Stomach (tissue), 9 donors: ENCODE results near the gene C5orf58. TPM values are rescaled to one million over a fixed set of nuclear protein-coding genes. Genes with fewer than 3 reads are reported as not detected.

ENCODE experiments used
- DNase-seq, 2 donors: peaks; one replicate each; pipeline versions ENCODE4 v3.0.0 to v3.0.0-alpha.2; 2013 to 2019
- H3K27ac ChIP-seq, 5 donors: fragments of 200-600 bp in 4 of 5; sonication (generic) in 4 of 5; one replicate each; pipeline ENCODE4 v1.5.1; 2013 to 2019; ENCODE audit warnings: mild to moderate bottlenecking in 1 of 5, moderate library complexity in 1 of 5
- H3K27me3 ChIP-seq, 3 donors: fragments of 200-600 bp; sonication (generic); one replicate each; pipeline ENCODE4 v1.5.1; 2017 to 2019; ENCODE audit warnings: mixed run types in 1 of 3
- H3K36me3 ChIP-seq, 4 donors: fragments of 200-600 bp; sonication (generic); 1 replicate in 3 of 4; 2 replicates in 1 of 4; pipeline ENCODE4 v1.5.1; 2016 to 2019
- H3K4me1 ChIP-seq, 4 donors: fragments of 200-600 bp; sonication (generic); one replicate each; pipeline ENCODE4 v1.5.1; 2016 to 2019
- H3K4me3 ChIP-seq, 4 donors: fragments of 200-600 bp; sonication (generic) in 3 of 4; one replicate each; pipeline ENCODE4 v1.5.1; 2016 to 2019; ENCODE audit warnings: mild to moderate bottlenecking in 1 of 4
- H3K9me3 ChIP-seq, 4 donors: fragments of 200-600 bp; sonication (generic); one replicate each; pipeline ENCODE4 v1.5.1; 2016 to 2019
- CTCF ChIP-seq, 7 experiments: fragments of 450-650 bp in 4 of 7; fragments of 200-600 bp in 3 of 7; sonication (generic) in 3 of 7; IDR thresholded peaks; one replicate each; pipeline ENCODE4 v1.5.1; 2016 to 2019; ENCODE audit warnings: antibody characterized with exemption in 7 of 7, control low read depth in 2 of 7, mild to moderate bottlenecking in 1 of 7
- EP300 ChIP-seq: sonication (generic); formaldehyde crosslinking; IDR thresholded peaks from one replicate; pipeline ENCODE4 v1.6.1; 2017; ENCODE audit warnings: antibody characterized with exemption
- POLR2A ChIP-seq, 4 donors: fragments of 450-650 bp; IDR thresholded peaks; one replicate each; pipeline ENCODE4 v1.6.1; 2016; ENCODE audit warnings: antibody characterized with exemption in 4 of 4, control low read depth in 2 of 4, mild to moderate bottlenecking in 1 of 4, moderate library complexity in 1 of 4
- POLR2AphosphoS5 ChIP-seq, 3 donors: sonication (generic); formaldehyde crosslinking; IDR thresholded peaks; one replicate each; pipeline ENCODE4 v1.6.1; 2016; ENCODE audit warnings: antibody characterized with exemption in 3 of 3
- WGBS, 5 donors: extraction: QIAGEN DNeasy Blood & Tissue Kit in 3 of 5; methylation state at CpG; one replicate each; pipeline versions ENCODE4 v1.1.5 to v1.1.7; 2013 to 2018; 5-methylcytosine and 5-hydroxymethylcytosine counted together
- intact Hi-C: fragments of 100-400 bp; cut with DNase I; formaldehyde crosslinking; loops from one replicate; pipeline ENCODE4 v1.15.1; 2023; ENCODE audit warnings: low total_unique reads
- polyA plus RNA-seq, 3 donors: library from polyadenylated mRNA; stranded (reverse); fragments of 200-250 nt; gene quantifications; one replicate each; pipeline ENCODE4 v1.2.3, GENCODE V29; 2013
- total RNA-seq, 5 donors: library from RNA; depleted of rRNA; stranded (reverse); fragments of >200 nt; gene quantifications; one replicate each; pipeline versions ENCODE4 v1.1.0 to v1.2.3, GENCODE V29; 2014 to 2016
- donor health status: healthy with polysubstance abuse.
- donor health status: Bipolar disorder and iron deficiency.
- donor health status: healthy.

The C5orf58 gene
- total and polyA plus RNA-seq, 8 donors = 0.43 to 4.6 TPM; not detected in 6

- intact Hi-C loops = loop anchor here (10.0 kb wide), 1 partner anchor 81 kb away; no protein-coding TSS in a partner anchor
- TF ChIP-seq POLR2AphosphoS5 (IDR thresholded peaks at IDR 0.05) (no peak), EP300 (no peak), POLR2A (IDR thresholded peaks at IDR 0.05) (no peak)
Observed at GRCh38 chr5:170263906-170264305, 31.1 kb downstream of the C5orf58 start.

GRCh38 chr5:170265522-170265921 is 32.7 kb downstream of the C5orf58 start:
- Histone ChIP-seq H3K4me3 (no peak overlapping the region), H3K4me1 (peaks cover 15 to 43% (median 20%) of the 10 kb centered on the region in 4 donors), H3K27me3 (peaks cover 0 to 19% (median 5%) of the 10 kb centered on the region in 3 donors), H3K36me3 (peaks cover 3 to 46% (median 25%) of the 10 kb centered on the region in 4 donors), H3K27ac (peak overlapping the region in 4 of 5 donors; percentile 15 to 77 (median 42)), H3K9me3 (no peaks in the 10 kb centered on the region)
- TF ChIP-seq CTCF (IDR thresholded peaks at IDR 0.05) = no peak
- peak; percentile 17 for TF ChIP-seq EP300
- peak in 1 of 3 donors; percentile 49 for TF ChIP-seq POLR2AphosphoS5 (IDR thresholded peaks at IDR 0.05)
- DNase-seq = peak in 1 of 2 donors; percentile 92
- WGBS, 5 donors = 25 to 43% (median 35%) methylated on average over 5 of the region's 5 CpGs
- intact Hi-C loops = loop anchor here (10.0 kb wide), 1 partner anchor 79 kb away; no protein-coding TSS in a partner anchor

More at GRCh38 chr5:170263906-170264305, 31.1 kb downstream of the C5orf58 start:
- no peak for DNase-seq
- WGBS, 5 donors = 58 to 70% (median 70%) methylated on average over 4 of the region's 4 CpGs
- no peak overlapping the region for H3K4me3 ChIP-seq
- no peak overlapping the region for H3K27ac ChIP-seq
- H3K9me3 ChIP-seq = no peaks in the 10 kb centered on the region
- H3K4me1 ChIP-seq = peaks cover 9 to 31% (median 17%) of the 10 kb centered on the region in 4 donors
- peaks cover 0 to 19% (median 5%) of the 10 kb centered on the region in 3 donors for H3K27me3 ChIP-seq
- H3K36me3 ChIP-seq = peaks cover 5 to 54% (median 32%) of the 10 kb centered on the region in 4 donors

- 55 to 62% (median 55%) methylated on average over 17 of the region's 17 CpGs for WGBS, 5 donors
- H3K9me3 ChIP-seq = no peaks in the 10 kb centered on the region
- intact Hi-C loops = loop anchor here (10.0 kb wide), 1 partner anchor 78 kb away; no protein-coding TSS in a partner anchor
- TF ChIP-seq EP300 = no peak
- no peak for TF ChIP-seq CTCF (IDR thresholded peaks at IDR 0.05)
- TF ChIP-seq POLR2AphosphoS5 (IDR thresholded peaks at IDR 0.05) = no peak
- TF ChIP-seq POLR2A (IDR thresholded peaks at IDR 0.05) = no peak
- no peak overlapping the region for H3K4me3 ChIP-seq
- no peak for DNase-seq
- H3K36me3 ChIP-seq = peaks cover 0 to 38% (median 15%) of the 10 kb centered on the region in 4 donors
- H3K4me1 ChIP-seq = peaks cover 15 to 43% (median 20%) of the 10 kb centered on the region in 4 donors
- peaks cover 0 to 19% (median 5%) of the 10 kb centered on the region in 3 donors for H3K27me3 ChIP-seq
- peak overlapping the region in 4 of 5 donors; percentile 49 to 78 (median 72) for H3K27ac ChIP-seq
Observed at GRCh38 chr5:170266570-170267381, 34.0 kb downstream of the C5orf58 start.

GRCh38 chr5:170267431-170268152 is 34.8 kb downstream of the C5orf58 start:
- intact Hi-C loops = loop anchor here (10.0 kb wide), 1 partner anchor 77 kb away; no protein-coding TSS in a partner anchor
- Histone ChIP-seq H3K4me3 (peak overlapping the region in 2 of 4 donors; percentile 15 to 16), H3K36me3 (peaks cover 0 to 31% (median 9%) of the 10 kb centered on the region in 4 donors), H3K27me3 (peaks cover 0 to 19% (median 5%) of the 10 kb centered on the region in 3 donors), H3K4me1 (peaks cover 15 to 44% (median 20%) of the 10 kb centered on the region in 4 donors), H3K9me3 (no peaks in the 10 kb centered on the region), H3K27ac (peak overlapping the region in 4 of 5 donors; percentile 49 to 78 (median 72))
- peak; percentile 70 to 90 for DNase-seq
- TF ChIP-seq POLR2A (IDR thresholded peaks at IDR 0.05) (no peak), POLR2AphosphoS5 (IDR thresholded peaks at IDR 0.05) (peak in 1 of 3 donors; percentile 39), EP300 (no peak), CTCF (IDR thresholded peaks at IDR 0.05) (peak in 5 of 7 experiments; percentile 73 to 85 (median 80))
- WGBS, 5 donors = 24 to 35% (median 29%) methylated on average over 16 of the region's 16 CpGs
